Measurements from ENCODE around the gene TM9SF1.

DNA sequence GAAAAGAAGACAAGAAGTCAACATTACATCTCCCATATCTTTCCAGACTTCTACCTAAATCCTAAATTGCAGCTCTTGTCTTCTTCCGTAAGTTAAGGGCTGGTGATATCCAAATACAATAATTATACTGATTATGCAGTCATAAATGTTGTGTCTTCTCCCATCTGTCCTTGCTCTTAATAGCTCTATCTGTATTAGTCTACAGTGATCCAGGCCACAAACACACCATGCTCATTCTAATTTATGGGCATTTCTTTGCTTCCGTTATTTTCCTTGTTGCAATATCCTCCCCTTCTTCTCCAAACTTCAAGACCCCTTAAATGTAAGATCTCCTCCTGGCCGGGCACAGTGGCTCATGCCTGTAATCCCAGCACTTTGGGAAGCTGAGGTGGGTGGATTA is 24.3 kb upstream of the TM9SF1 start:
- no peak for TF ChIP-seq CSDC2 (CRISPR knock-in tag; IDR thresholded peaks at IDR 0.05)
- no peak for TF ChIP-seq ZFP30 (CRISPR knock-in tag; IDR thresholded peaks at IDR 0.05)
- TF ChIP-seq, protein P1, sequence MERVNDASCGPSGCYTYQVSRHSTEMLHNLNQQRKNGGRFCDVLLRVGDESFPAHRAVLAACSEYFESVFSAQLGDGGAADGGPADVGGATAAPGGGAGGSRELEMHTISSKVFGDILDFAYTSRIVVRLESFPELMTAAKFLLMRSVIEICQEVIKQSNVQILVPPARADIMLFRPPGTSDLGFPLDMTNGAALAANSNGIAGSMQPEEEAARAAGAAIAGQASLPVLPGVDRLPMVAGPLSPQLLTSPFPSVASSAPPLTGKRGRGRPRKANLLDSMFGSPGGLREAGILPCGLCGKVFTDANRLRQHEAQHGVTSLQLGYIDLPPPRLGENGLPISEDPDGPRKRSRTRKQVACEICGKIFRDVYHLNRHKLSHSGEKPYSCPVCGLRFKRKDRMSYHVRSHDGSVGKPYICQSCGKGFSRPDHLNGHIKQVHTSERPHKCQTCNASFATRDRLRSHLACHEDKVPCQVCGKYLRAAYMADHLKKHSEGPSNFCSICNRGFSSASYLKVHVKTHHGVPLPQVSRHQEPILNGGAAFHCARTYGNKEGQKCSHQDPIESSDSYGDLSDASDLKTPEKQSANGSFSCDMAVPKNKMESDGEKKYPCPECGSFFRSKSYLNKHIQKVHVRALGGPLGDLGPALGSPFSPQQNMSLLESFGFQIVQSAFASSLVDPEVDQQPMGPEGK (CRISPR knock-in tag; IDR thresholded peaks at IDR 0.05; ENCODE audit: borderline replicate concordance): no peak
- TF ChIP-seq PPARA (CRISPR knock-in tag; IDR thresholded peaks at IDR 0.05; ENCODE audit: borderline replicate concordance): no peak
- TF ChIP-seq, protein P2, sequence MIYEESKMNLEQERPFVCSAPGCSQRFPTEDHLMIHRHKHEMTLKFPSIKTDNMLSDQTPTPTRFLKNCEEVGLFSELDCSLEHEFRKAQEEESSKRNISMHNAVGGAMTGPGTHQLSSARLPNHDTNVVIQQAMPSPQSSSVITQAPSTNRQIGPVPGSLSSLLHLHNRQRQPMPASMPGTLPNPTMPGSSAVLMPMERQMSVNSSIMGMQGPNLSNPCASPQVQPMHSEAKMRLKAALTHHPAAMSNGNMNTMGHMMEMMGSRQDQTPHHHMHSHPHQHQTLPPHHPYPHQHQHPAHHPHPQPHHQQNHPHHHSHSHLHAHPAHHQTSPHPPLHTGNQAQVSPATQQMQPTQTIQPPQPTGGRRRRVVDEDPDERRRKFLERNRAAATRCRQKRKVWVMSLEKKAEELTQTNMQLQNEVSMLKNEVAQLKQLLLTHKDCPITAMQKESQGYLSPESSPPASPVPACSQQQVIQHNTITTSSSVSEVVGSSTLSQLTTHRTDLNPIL (CRISPR knock-in tag; IDR thresholded peaks at IDR 0.05; ENCODE audit: low read depth): no peak
- no peak for TF ChIP-seq ESRRG (CRISPR knock-in tag; IDR thresholded peaks at IDR 0.05)
- TF ChIP-seq, protein P3, sequence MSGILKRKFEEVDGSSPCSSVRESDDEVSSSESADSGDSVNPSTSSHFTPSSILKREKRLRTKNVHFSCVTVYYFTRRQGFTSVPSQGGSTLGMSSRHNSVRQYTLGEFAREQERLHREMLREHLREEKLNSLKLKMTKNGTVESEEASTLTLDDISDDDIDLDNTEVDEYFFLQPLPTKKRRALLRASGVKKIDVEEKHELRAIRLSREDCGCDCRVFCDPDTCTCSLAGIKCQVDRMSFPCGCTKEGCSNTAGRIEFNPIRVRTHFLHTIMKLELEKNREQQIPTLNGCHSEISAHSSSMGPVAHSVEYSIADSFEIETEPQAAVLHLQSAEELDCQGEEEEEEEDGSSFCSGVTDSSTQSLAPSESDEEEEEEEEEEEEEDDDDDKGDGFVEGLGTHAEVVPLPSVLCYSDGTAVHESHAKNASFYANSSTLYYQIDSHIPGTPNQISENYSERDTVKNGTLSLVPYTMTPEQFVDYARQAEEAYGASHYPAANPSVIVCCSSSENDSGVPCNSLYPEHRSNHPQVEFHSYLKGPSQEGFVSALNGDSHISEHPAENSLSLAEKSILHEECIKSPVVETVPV (CRISPR knock-in tag; IDR thresholded peaks at IDR 0.05): no peak
